Panc1 (cell line): Measurements from ENCODE around the gene MKKS. TPM values are rescaled to one million over a fixed set of nuclear protein-coding genes. Genes with fewer than 3 reads are reported as not detected.

Experiments used
- ATAC-seq: fragments of 200-7000 bp; cut with Tn5 transposase; 2 replicates; pipeline ENCODE4 v1.9.1; 2020; ENCODE audit warnings: mild to moderate bottlenecking, moderate library complexity
- BruUV-seq: library from RNA; stranded (reverse); fragments of 400-500 nt; replicated peaks from 2 replicates; lab custom pipeline; 2021; lab: Mats Ljungman, UMichigan
- CTCF ChIA-PET: fragments of 300-600 bp; sonication (Branson Sonifier 250); formaldehyde crosslinking; loops from one replicate; lab custom pipeline; 2022; ENCODE audit warnings: antibody characterized with exemption; lab: Charles Lee
- POLR2A ChIA-PET: fragments of 300-600 bp; sonication (Branson Sonifier 250); formaldehyde crosslinking; loops from one replicate; lab custom pipeline; 2022; ENCODE audit warnings: antibody characterized with exemption; lab: Charles Lee
- DNase-seq: peaks from one replicate; pipeline ENCODE4 v3.0.0-alpha.2; 2010; ENCODE audit warnings: low read depth, low spot score
- H3K27ac ChIP-seq: 2 replicates; pipeline ENCODE4 v1.5.1; 2011; ENCODE audit warnings: mild to moderate bottlenecking, low read length, inconsistent platforms
- H3K27me3 ChIP-seq: fragments of 200-500 bp; sonication (Bioruptor generic); 2 replicates; pipeline ENCODE4 v1.6.0; 2014; ENCODE audit warnings: low read length, inconsistent platforms; ENCODE audit not compliant: control insufficient read depth, insufficient read depth
- H3K36me3 ChIP-seq: fragments of 200-500 bp; sonication (Bioruptor generic); 2 replicates; pipeline ENCODE4 v1.5.1; 2014; ENCODE audit warnings: inconsistent platforms, mild to moderate bottlenecking, low read length, moderate library complexity; ENCODE audit not compliant: control insufficient read depth, insufficient read depth
- H3K4me1 ChIP-seq: 2 replicates; pipeline ENCODE4 v1.5.1; 2011; ENCODE audit warnings: inconsistent platforms, mild to moderate bottlenecking, low read length, moderate library complexity; ENCODE audit not compliant: control insufficient read depth, insufficient read depth
- H3K4me3 ChIP-seq, 2 experiments: 2 replicates each; pipeline ENCODE4 v1.5.1; 2011 to 2012; ENCODE audit warnings: low read depth in 2 of 2, low read length in 2 of 2, mild to moderate bottlenecking in 2 of 2, inconsistent platforms in 1 of 2, moderate library complexity in 1 of 2
- H3K9me3 ChIP-seq: fragments of 200-500 bp; sonication (Bioruptor generic); 2 replicates; pipeline ENCODE4 v1.5.1; 2014; ENCODE audit warnings: low read depth, mild to moderate bottlenecking, inconsistent platforms, low read length, moderate library complexity; ENCODE audit not compliant: control insufficient read depth, insufficient read depth
- CTCF ChIP-seq: fragments of 450-650 bp; IDR thresholded peaks from 2 replicates; pipeline ENCODE4 v1.5.1; 2017; ENCODE audit warnings: mild to moderate bottlenecking
- POLR2AphosphoS5 ChIP-seq: IDR thresholded peaks from 2 replicates; pipeline ENCODE4 v1.6.1; 2012; ENCODE audit warnings: mild to moderate bottlenecking, low read depth, low read length, moderate library complexity
- REST ChIP-seq, 2 experiments: IDR thresholded peaks; 2 replicates each; pipeline ENCODE4 v1.6.1; 2011 to 2012; ENCODE audit warnings: low read depth in 2 of 2, control low read depth in 1 of 2, low read length in 1 of 2, mild to moderate bottlenecking in 1 of 2, moderate library complexity in 1 of 2; ENCODE audit not compliant: insufficient read depth in 1 of 2
- SIN3A ChIP-seq: IDR thresholded peaks from 2 replicates; pipeline ENCODE4 v1.6.1; 2012; ENCODE audit warnings: low read depth, mild to moderate bottlenecking, low read length, moderate library complexity, borderline replicate concordance; ENCODE audit not compliant: insufficient read depth
- TCF7L2 ChIP-seq: IDR thresholded peaks from 2 replicates; pipeline ENCODE4 v1.6.1; 2011; ENCODE audit warnings: mild to moderate bottlenecking, low read depth, low read length, inconsistent platforms
- in situ Hi-C: cut with HindIII; loops from 2 replicates; pipeline ENCODE4 v1.10.0; 2016; ENCODE audit warnings: low sequenced_read_pairs, low pct_unique_long_range_greater_than_20kb
- intact Hi-C: fragments of 100-400 bp; cut with micrococcal nuclease; formaldehyde crosslinking; loops from one replicate; pipeline ENCODE4 v1.10.0; 2022; ENCODE audit not compliant: unreplicated experiment
- total RNA-seq: library from RNA; stranded (reverse); gene quantifications from one replicate; pipeline ENCODE4 v1.2.1, GENCODE V29; 2021; ENCODE audit not compliant: unreplicated experiment

Gene MKKS
- total RNA-seq, 1 experiment from 2014 or later, result 15.6 TPM

GRCh38 chr20:10447028-10447427 is 13.0 kb upstream of the MKKS start:
- Histone ChIP-seq H3K4me1 (peaks cover 14% of the 10 kb centered on the region), H3K27me3 (no peaks in the 10 kb centered on the region), H3K4me3 (no peak overlapping the region; a peak in 1 of 4 replicates), H3K9me3 (no peaks in the 10 kb centered on the region), H3K36me3 (no peaks in the 10 kb centered on the region), H3K27ac (peak overlapping the region; percentile 73; the same call in 1 of the 2 replicates)
- peak; percentile 67 for DNase-seq
- in situ Hi-C loops, result no loop called here
- ChIA-PET CTCF (no interaction called here), POLR2A (no interaction called here)
- ATAC-seq, result peak; percentile 87
- TF ChIP-seq REST (IDR thresholded peaks at IDR 0.05; ENCODE audit: insufficient read depth in 1 of 2, low read depth in 2 of 2, low read length in 1 of 2) (no peak), POLR2AphosphoS5 (no peak)
- intact Hi-C loops, result no loop called here
- BruUV-seq, result no TSS peak

GRCh38 chr20:10445758-10446157 is 11.7 kb upstream of the MKKS start:
- no peak for ATAC-seq
- no peak overlapping the region for H3K4me3 ChIP-seq
- intact Hi-C loops, result no loop called here
- no peak for DNase-seq
- BruUV-seq, result no TSS peak
- peaks cover 14% of the 10 kb centered on the region for H3K4me1 ChIP-seq
- no peaks in the 10 kb centered on the region for H3K9me3 ChIP-seq
- no peaks in the 10 kb centered on the region for H3K27me3 ChIP-seq
- in situ Hi-C loops, result no loop called here
- no peak overlapping the region for H3K27ac ChIP-seq
- ChIA-PET CTCF (no interaction called here), POLR2A (no interaction called here)
- TF ChIP-seq REST (IDR thresholded peaks at IDR 0.05; ENCODE audit: insufficient read depth in 1 of 2, low read depth in 2 of 2, low read length in 1 of 2) (no peak), SIN3A (no peak), CTCF (no peak), POLR2AphosphoS5 (no peak), TCF7L2 (no peak)
- H3K36me3 ChIP-seq, result no peaks in the 10 kb centered on the region
